ENCODE results near the gene RPS25.
A peak's percentile ranks its signal among the peaks of the same experiment; 100 is the strongest.
"Not testable (repeated sequence)": the region's sequence is repeated elsewhere in the genome, so short reads cannot be mapped to it uniquely, and the experiment has no call there.

Gene RPS25

GRCh38 chr11:119018074-119018938 lies at the start of gene RPS25, which contains the start of gene TRAPPC4:
Gene RPS25 (minus strand): TSS chr11:119018343. CDS start chr11:119018284, 59 bp downstream.
Gene TRAPPC4 (plus strand): TSS chr11:119018766. CDS start chr11:119018796, 30 bp downstream.
- DNase-seq, result peak; percentile 88

- DNase-seq, result peak; percentile 99
These were observed 49.5 kb upstream of the RPS25 start, which contains the start of gene VPS11 for GRCh38 chr11:119067371-119068222. Gene VPS11 (plus strand): TSS chr11:119067818. CDS start chr11:119067824, 6 bp downstream.

GRCh38 chr11:119065369-119065768 lies 47.2 kb upstream of the RPS25 start:
- peak; percentile 61 for DNase-seq

GRCh38 chr11:119062779-119063178 lies 44.6 kb upstream of the RPS25 start:
- DNase-seq, result no peak

- no peak for DNase-seq
These were observed 43.1 kb upstream of the RPS25 start for GRCh38 chr11:119061256-119061655.

- DNase-seq, result not testable (repeated sequence)
These were observed 41.0 kb upstream of the RPS25 start for GRCh38 chr11:119059128-119059527.

- DNase-seq, result peak; percentile 99
These were observed 39.0 kb upstream of the RPS25 start, which contains the start of gene HYOU1 for GRCh38 chr11:119057000-119057769. Gene HYOU1 (minus strand): TSS chr11:119057205. CDS start chr11:119056160, 1,045 bp downstream.

- peak; percentile 61 for DNase-seq
These were observed 38.4 kb upstream of the RPS25 start for GRCh38 chr11:119056421-119056999.

- DNase-seq, result peak; percentile 68
These were observed 37.8 kb upstream of the RPS25 start for GRCh38 chr11:119055901-119056300.

GRCh38 chr11:119054418-119054817 lies 36.3 kb upstream of the RPS25 start:
- DNase-seq, result no peak

GRCh38 chr11:119052163-119052814 lies 34.1 kb upstream of the RPS25 start:
- DNase-seq, result peak; percentile 6

GRCh38 chr11:119051440-119052162 lies 33.5 kb upstream of the RPS25 start:
- peak; percentile 11 for DNase-seq

- no peak for DNase-seq
These were observed 30.9 kb upstream of the RPS25 start for GRCh38 chr11:119049081-119049480.

GRCh38 chr11:119048644-119049043 lies 30.5 kb upstream of the RPS25 start:
- DNase-seq, result no peak

- DNase-seq, result peak; percentile 2
These were observed 29.1 kb upstream of the RPS25 start for GRCh38 chr11:119047205-119047604.

- peak; percentile 9 for DNase-seq
These were observed 28.3 kb upstream of the RPS25 start for GRCh38 chr11:119046489-119046888.

- DNase-seq, result peak; percentile 46
These were observed 26.6 kb upstream of the RPS25 start for GRCh38 chr11:119044708-119045107.

- peak; percentile 4 for DNase-seq
These were observed 24.8 kb upstream of the RPS25 start for GRCh38 chr11:119042927-119043326.

- DNase-seq, result no peak
These were observed 23.8 kb upstream of the RPS25 start for GRCh38 chr11:119041821-119042514.

GRCh38 chr11:119039471-119039870 lies 21.3 kb upstream of the RPS25 start:
- DNase-seq, result not testable (repeated sequence)

Data from 8988T (cell line).